Measurements from ENCODE around the gene PANK2. TPM values are rescaled to one million over a fixed set of nuclear protein-coding genes. Genes with fewer than 3 reads are reported as not detected.
"Not testable (repeated sequence)": the region's sequence is repeated elsewhere in the genome, so short reads cannot be mapped to it uniquely, and the experiment has no call there.

PANK2 gene
- total and polyA plus RNA-seq, 9 donors: 25.8 to 40.3 (median 28.4) TPM

- H3K27ac ChIP-seq (ENCODE audit: low read length): no peak overlapping the region
- no peaks in the 10 kb centered on the region for H3K9me3 ChIP-seq (replicated peaks; ENCODE audit: control insufficient read depth, low read depth, low read length)
- no peak for DNase-seq
- H3K27me3 ChIP-seq (ENCODE audit: control insufficient read depth, insufficient read depth, low read length): no peaks in the 10 kb centered on the region
- H3K4me1 ChIP-seq (ENCODE audit: control insufficient read depth, insufficient read depth, low read length): no peaks in the 10 kb centered on the region
- no peak overlapping the region for H3K4me3 ChIP-seq (ENCODE audit: low read length)
- H3K36me3 ChIP-seq (ENCODE audit: control insufficient read depth, insufficient read depth, low read length): no peaks in the 10 kb centered on the region
- no CpG with 5 or more reads among the region's 1 CpG for WGBS (ENCODE audit: insufficient coverage)
Measured at GRCh38 chr20:3972161-3972560, 83.0 kb downstream of the PANK2 start.

DNA sequence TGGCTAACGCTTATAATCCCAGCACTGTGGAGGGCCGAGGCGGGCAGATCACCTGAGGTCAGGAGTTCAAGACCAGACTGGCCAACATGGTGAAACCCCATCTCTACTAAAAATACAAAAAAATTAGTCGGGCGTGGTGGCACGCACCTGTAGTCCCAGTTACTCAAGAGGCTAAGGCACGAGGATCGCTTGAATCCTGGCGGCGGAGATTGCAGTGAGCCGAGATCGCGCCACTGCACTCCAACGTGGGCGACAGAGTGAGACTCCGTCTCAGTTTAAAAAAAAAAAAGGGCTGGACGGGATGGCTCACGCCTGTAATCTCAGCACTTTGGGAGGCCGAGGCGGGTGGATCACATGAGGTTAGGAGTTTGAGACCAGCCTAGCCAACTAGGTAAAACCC lies 83.4 kb downstream of the PANK2 start:
- H3K4me3 ChIP-seq (ENCODE audit: low read length); H3K27me3 ChIP-seq (ENCODE audit: control insufficient read depth, insufficient read depth, low read length); H3K36me3 ChIP-seq (ENCODE audit: control insufficient read depth, insufficient read depth, low read length); DNase-seq; H3K9me3 ChIP-seq (replicated peaks; ENCODE audit: control insufficient read depth, low read depth, low read length); H3K27ac ChIP-seq (ENCODE audit: low read length); H3K4me1 ChIP-seq (ENCODE audit: control insufficient read depth, insufficient read depth, low read length): not testable (repeated sequence)
- 97% methylated on average over 13 of the region's 20 CpGs for WGBS (ENCODE audit: insufficient coverage)

- peak; percentile 32 for DNase-seq
- Histone ChIP-seq H3K4me3 (ENCODE audit: low read length) (no peak overlapping the region), H3K27me3 (ENCODE audit: control insufficient read depth, insufficient read depth, low read length) (no peaks in the 10 kb centered on the region), H3K27ac (ENCODE audit: low read length) (no peak overlapping the region), H3K9me3 (replicated peaks; ENCODE audit: control insufficient read depth, low read depth, low read length) (no peaks in the 10 kb centered on the region), H3K4me1 (ENCODE audit: control insufficient read depth, insufficient read depth, low read length) (no peaks in the 10 kb centered on the region), H3K36me3 (ENCODE audit: control insufficient read depth, insufficient read depth, low read length) (no peaks in the 10 kb centered on the region)
- no CpG with 5 or more reads among the region's 2 CpGs for WGBS (ENCODE audit: insufficient coverage)
Measured at GRCh38 chr20:3973705-3974104, 84.5 kb downstream of the PANK2 start.

DNA sequence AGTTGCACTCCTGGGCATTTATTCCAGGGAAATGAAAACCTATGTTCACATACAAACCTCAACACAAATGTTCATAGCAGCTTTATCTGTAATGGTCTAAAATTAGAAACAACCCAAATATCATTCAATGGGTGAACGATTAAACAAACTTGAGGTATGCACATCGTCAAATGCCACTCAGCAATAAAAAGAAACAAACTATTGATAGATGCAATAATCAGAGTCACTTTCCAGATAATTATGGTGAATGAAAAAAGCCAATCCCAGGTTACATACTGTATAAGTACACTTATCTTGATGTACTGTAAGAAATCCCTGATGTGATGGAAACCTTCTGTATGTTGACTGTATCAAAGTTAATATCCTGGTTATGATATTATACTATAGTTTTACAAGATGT lies 87.3 kb downstream of the PANK2 start:
- DNase-seq: no peak
- H3K27ac ChIP-seq (ENCODE audit: low read length): no peak overlapping the region
- H3K36me3 ChIP-seq (ENCODE audit: control insufficient read depth, insufficient read depth, low read length): no peaks in the 10 kb centered on the region
- no peaks in the 10 kb centered on the region for H3K9me3 ChIP-seq (replicated peaks; ENCODE audit: control insufficient read depth, low read depth, low read length)
- H3K4me3 ChIP-seq (ENCODE audit: low read length): no peak overlapping the region
- H3K4me1 ChIP-seq (ENCODE audit: control insufficient read depth, insufficient read depth, low read length): no peaks in the 10 kb centered on the region
- no peaks in the 10 kb centered on the region for H3K27me3 ChIP-seq (ENCODE audit: control insufficient read depth, insufficient read depth, low read length)
- no CpG with 5 or more reads among the region's 2 CpGs for WGBS (ENCODE audit: insufficient coverage)

Other genes starting within 250 kb of the PANK2 start
- gene GFRA4, start 226.0 kb upstream of the PANK2 start, total RNA-seq: not detected
- not detected for gene GFRA4, start 226.0 kb upstream of the PANK2 start, polyA plus RNA-seq (ENCODE audit: insufficient read depth in 1 of 8, insufficient read length in 8 of 8, low replicate concordance in 1 of 8)
- 52.8 TPM for gene ADAM33, start 207.4 kb upstream of the PANK2 start, total RNA-seq
- gene ADAM33, start 207.4 kb upstream of the PANK2 start, polyA plus RNA-seq (ENCODE audit: insufficient read depth in 1 of 8, insufficient read length in 8 of 8, low replicate concordance in 1 of 8): 10 to 100 TPM; 26.1 to 78.3 (median 52.8) TPM
- 2.1 TPM for gene SIGLEC1, start 176.8 kb upstream of the PANK2 start, total RNA-seq
- gene SIGLEC1, start 176.8 kb upstream of the PANK2 start, polyA plus RNA-seq (ENCODE audit: insufficient read depth in 1 of 8, insufficient read length in 8 of 8, low replicate concordance in 1 of 8): 1 to 10 TPM; 3.3 to 6.2 (median 3.9) TPM
- gene HSPA12B, start 156.7 kb upstream of the PANK2 start, total RNA-seq: 18.3 TPM
- gene HSPA12B, start 156.7 kb upstream of the PANK2 start, polyA plus RNA-seq (ENCODE audit: insufficient read depth in 1 of 8, insufficient read length in 8 of 8, low replicate concordance in 1 of 8): 10 to 100 TPM; 20.8 to 35.8 (median 30.1) TPM
- 21.2 TPM for gene ADISSP, start 121.6 kb upstream of the PANK2 start, total RNA-seq
- 10 to 100 TPM; 17.0 to 26.7 (median 25.2) TPM for gene ADISSP, start 121.6 kb upstream of the PANK2 start, polyA plus RNA-seq (ENCODE audit: insufficient read depth in 1 of 8, insufficient read length in 8 of 8, low replicate concordance in 1 of 8)
- 0.09 TPM for gene SPEF1, start 107.9 kb upstream of the PANK2 start, total RNA-seq
- under 1 TPM in 2 of 8 donors, not detected in 6; 0.12 to 0.21 TPM for gene SPEF1, start 107.9 kb upstream of the PANK2 start, polyA plus RNA-seq (ENCODE audit: insufficient read depth in 1 of 8, insufficient read length in 8 of 8, low replicate concordance in 1 of 8)
- gene CENPB, start 102.6 kb upstream of the PANK2 start, total RNA-seq: 44.7 TPM
- 10 to 100 TPM; 40.7 to 52.7 (median 48.8) TPM for gene CENPB, start 102.6 kb upstream of the PANK2 start, polyA plus RNA-seq (ENCODE audit: insufficient read depth in 1 of 8, insufficient read length in 8 of 8, low replicate concordance in 1 of 8)
- 37.7 TPM for gene CDC25B, start 93.1 kb upstream of the PANK2 start, total RNA-seq
- gene CDC25B, start 93.1 kb upstream of the PANK2 start, polyA plus RNA-seq (ENCODE audit: insufficient read depth in 1 of 8, insufficient read length in 8 of 8, low replicate concordance in 1 of 8): 100 to 1,000 TPM in 3 of 8 donors, 10 to 100 TPM in 5; 68.1 to 118 (median 90.6) TPM
- gene AP5S1, start 68.8 kb upstream of the PANK2 start, total RNA-seq: 9.2 TPM
- 10 to 100 TPM in 4 of 8 donors, 1 to 10 TPM in 4; 8.3 to 10.8 (median 10.2) TPM for gene AP5S1, start 68.8 kb upstream of the PANK2 start, polyA plus RNA-seq (ENCODE audit: insufficient read depth in 1 of 8, insufficient read length in 8 of 8, low replicate concordance in 1 of 8)
- gene MAVS, start 42.6 kb upstream of the PANK2 start, total RNA-seq: 14.6 TPM
- gene MAVS, start 42.6 kb upstream of the PANK2 start, polyA plus RNA-seq (ENCODE audit: insufficient read depth in 1 of 8, insufficient read length in 8 of 8, low replicate concordance in 1 of 8): 10 to 100 TPM; 17.5 to 26.2 (median 21.0) TPM
- 16.7 TPM for gene RNF24, start 126.2 kb downstream of the PANK2 start, total RNA-seq
- 10 to 100 TPM; 17.1 to 35.1 (median 25.1) TPM for gene RNF24, start 126.2 kb downstream of the PANK2 start, polyA plus RNA-seq (ENCODE audit: insufficient read depth in 1 of 8, insufficient read length in 8 of 8, low replicate concordance in 1 of 8)